H1 (cell line): ENCODE data around the gene EOLA1. TPM values are rescaled to one million over a fixed set of nuclear protein-coding genes. Genes with fewer than 3 reads are reported as not detected.
"Not testable (repeated sequence)": the region's sequence is repeated elsewhere in the genome, so short reads cannot be mapped to it uniquely, and the experiment has no call there.

Source experiments
- CTCF ChIA-PET: fragments of 300-600 bp; sonication (Branson Sonifier 250); formaldehyde crosslinking; loops from one replicate; lab custom pipeline; 2021; ENCODE audit not compliant: partially characterized antibody; lab: Charles Lee
- POLR2A ChIA-PET: fragments of 300-600 bp; sonication (Branson Sonifier 250); formaldehyde crosslinking; loops from one replicate; lab custom pipeline; 2021; ENCODE audit warnings: inconsistent platforms; ENCODE audit not compliant: partially characterized antibody; lab: Charles Lee
- DNase-seq, 2 experiments: peaks; one replicate each; pipeline versions ENCODE4 v3.0.0 to v3.0.0-alpha.2; 2010 to 2022; ENCODE audit warnings: low spot score in 2 of 2, low read depth in 1 of 2, mixed read lengths in 1 of 2
- FAIRE-seq: peaks from 2 replicates; lab custom pipeline; 2011; peaks lifted over from hg19 to GRCh38; lab: Jason Lieb, UNC
- H2AFZ ChIP-seq: 2 replicates; pipeline ENCODE4 v1.8.1; 2012; ENCODE audit warnings: low read length, inconsistent platforms
- H2AK5ac ChIP-seq: 2 replicates; pipeline ENCODE4 v1.6.1; 2013; ENCODE audit warnings: low read depth, low read length
- H2BK120ac ChIP-seq: replicated peaks from 2 replicates; pipeline ENCODE3; 2013; ENCODE audit warnings: low read depth, low read length, inconsistent platforms
- H2BK12ac ChIP-seq: 2 replicates; pipeline ENCODE4 v1.6.1; 2013; ENCODE audit warnings: low read depth, low read length
- H2BK15ac ChIP-seq: 2 replicates; pipeline ENCODE4 v1.6.1; 2013; ENCODE audit warnings: low read length
- H2BK20ac ChIP-seq: 2 replicates; pipeline ENCODE4 v1.6.1; 2013; ENCODE audit warnings: low read length
- H2BK5ac ChIP-seq: 2 replicates; pipeline ENCODE4 v1.6.1; 2013; ENCODE audit warnings: low read depth, low read length
- H3K14ac ChIP-seq: 2 replicates; pipeline ENCODE4 v1.6.1; 2013; ENCODE audit warnings: inconsistent platforms; ENCODE audit not compliant: insufficient read length
- H3K18ac ChIP-seq: 2 replicates; pipeline ENCODE4 v1.6.1; 2013; ENCODE audit warnings: low read length; ENCODE audit errors: extremely low read depth
- H3K23ac ChIP-seq: 2 replicates; pipeline ENCODE4 v1.6.1; 2013; ENCODE audit warnings: inconsistent platforms; ENCODE audit not compliant: insufficient read length
- H3K23me2 ChIP-seq: 2 replicates; pipeline ENCODE4 v1.6.1; 2013; ENCODE audit warnings: low read depth, low read length
- H3K27ac ChIP-seq: 2 replicates; pipeline ENCODE4 v1.6.1; 2011; ENCODE audit warnings: low read depth, low read length, inconsistent platforms
- H3K27me3 ChIP-seq, 4 experiments: replicated peaks in 1 of 4; 1 replicate in 1 of 4; 2 replicates in 3 of 4; pipeline versions ENCODE4 v1.6.1 to v1.8.1; 2011 to 2013; ENCODE audit warnings: low read length in 3 of 4, mild to moderate bottlenecking in 3 of 4, inconsistent platforms in 2 of 4, mixed read lengths in 2 of 4, moderate library complexity in 1 of 4; ENCODE audit not compliant: control insufficient read depth in 3 of 4, insufficient read depth in 3 of 4; ENCODE audit errors: extremely low read depth in 1 of 4
- H3K36me3 ChIP-seq, 4 experiments: 2 replicates each; pipeline versions ENCODE4 v1.6.1 to v1.8.1; 2011 to 2013; ENCODE audit warnings: mild to moderate bottlenecking in 4 of 4, low read length in 3 of 4, moderate library complexity in 2 of 4, control low read depth in 1 of 4, inconsistent platforms in 1 of 4; ENCODE audit not compliant: insufficient read depth in 4 of 4, control insufficient read depth in 2 of 4
- H3K4ac ChIP-seq: replicated peaks from 2 replicates; pipeline ENCODE3; 2013; ENCODE audit warnings: low read length, low read depth, mixed read lengths, inconsistent platforms; ENCODE audit not compliant: insufficient read length
- H3K4me1 ChIP-seq, 4 experiments: replicated peaks in 1 of 4; 1 replicate in 1 of 4; 2 replicates in 3 of 4; pipeline versions ENCODE4 v1.6.1 to v1.8.1; 2011 to 2013; ENCODE audit warnings: low read length in 3 of 4, inconsistent platforms in 2 of 4, mixed read lengths in 1 of 4; ENCODE audit not compliant: insufficient read depth in 4 of 4, control insufficient read depth in 3 of 4
- H3K4me2 ChIP-seq, 2 experiments: 2 replicates each; pipeline versions ENCODE4 v1.6.1 to v1.8.1; 2011 to 2013; ENCODE audit warnings: low read depth in 2 of 2, low read length in 2 of 2, control low read depth in 1 of 2, inconsistent platforms in 1 of 2, mild to moderate bottlenecking in 1 of 2; ENCODE audit not compliant: insufficient read depth in 1 of 2
- H3K4me3 ChIP-seq, 4 experiments: fragments of 200-600, 300-600 bp in 1 of 4; sonication (generic), shearing (Covaris generic), sonication (Bioruptor Twin) in 1 of 4; 2 replicates each; pipeline versions ENCODE4 v1.5.1 to v1.8.1; 2011 to 2016; ENCODE audit warnings: low read length in 4 of 4, low read depth in 3 of 4, control low read depth in 2 of 4, inconsistent platforms in 2 of 4, mild to moderate bottlenecking in 2 of 4, mixed read lengths in 1 of 4, moderate library complexity in 1 of 4; ENCODE audit not compliant: insufficient read depth in 2 of 4; ENCODE audit errors: extremely low read depth in 1 of 4
- H3K56ac ChIP-seq: replicated peaks from 2 replicates; pipeline ENCODE3; 2013; ENCODE audit warnings: low read depth, mild to moderate bottlenecking, mixed read lengths, low read length, inconsistent platforms; ENCODE audit not compliant: insufficient read length
- H3K79me1 ChIP-seq: 2 replicates; pipeline ENCODE4 v1.6.1; 2013; ENCODE audit warnings: low read depth, low read length, control low read depth
- H3K79me2 ChIP-seq, 2 experiments: 2 replicates each; pipeline versions ENCODE4 v1.6.1 to v1.8.1; 2012 to 2013; ENCODE audit warnings: low read length in 2 of 2, mild to moderate bottlenecking in 2 of 2, inconsistent platforms in 1 of 2; ENCODE audit not compliant: insufficient read depth in 2 of 2, control insufficient read depth in 1 of 2
- H3K9ac ChIP-seq, 4 experiments: replicated peaks in 1 of 4; 1 replicate in 1 of 4; 2 replicates in 3 of 4; pipeline versions ENCODE4 v1.6.1 to v1.8.1; 2011 to 2013; ENCODE audit warnings: low read depth in 3 of 4, low read length in 3 of 4, control low read depth in 2 of 4, mild to moderate bottlenecking in 2 of 4, moderate library complexity in 2 of 4, inconsistent platforms in 1 of 4; ENCODE audit errors: extremely low read depth in 1 of 4
- H3K9me3 ChIP-seq, 2 experiments: 2 replicates each; pipeline versions ENCODE4 v1.6.1 to v1.8.1; 2012 to 2013; ENCODE audit warnings: mild to moderate bottlenecking in 2 of 2, moderate library complexity in 2 of 2, control low read depth in 1 of 2, inconsistent platforms in 1 of 2, low read depth in 1 of 2, low read length in 1 of 2, mixed read lengths in 1 of 2; ENCODE audit not compliant: insufficient read depth in 2 of 2
- H4K20me1 ChIP-seq, 2 experiments: replicated peaks in 1 of 2; 2 replicates each; pipeline versions ENCODE3 to v1.8.1; 2011 to 2013; ENCODE audit warnings: inconsistent platforms in 2 of 2, low read length in 2 of 2, mild to moderate bottlenecking in 1 of 2; ENCODE audit not compliant: insufficient read depth in 2 of 2, control insufficient read depth in 1 of 2
- H4K5ac ChIP-seq: 2 replicates; pipeline ENCODE4 v1.6.1; 2013; ENCODE audit warnings: low read length, low read depth, mixed read lengths, inconsistent platforms; ENCODE audit not compliant: insufficient read length
- H4K8ac ChIP-seq: 2 replicates; pipeline ENCODE4 v1.8.0; 2013; ENCODE audit warnings: mild to moderate bottlenecking, moderate library complexity, low read length, inconsistent platforms; ENCODE audit not compliant: insufficient read depth; ENCODE audit errors: extremely low read depth
- H4K91ac ChIP-seq: replicated peaks from 2 replicates; pipeline ENCODE3; 2013; ENCODE audit warnings: low read length, mixed read lengths, inconsistent platforms; ENCODE audit not compliant: insufficient read length
- WGBS, 2 experiments: shearing (Covaris generic) in 1 of 2; methylation state at CpG; one replicate each; pipeline versions ENCODE4 v1.1.6 to v1.1.7; 2013 to 2015; ENCODE audit warnings: low lambda C conversion rate in 2 of 2, mixed read lengths in 2 of 2, inconsistent platforms in 1 of 2, low coverage in 1 of 2, missing lambda C conversion rate in 1 of 2; ENCODE audit not compliant: insufficient replicate concordance in 2 of 2, insufficient coverage in 1 of 2, insufficient read length in 1 of 2; ENCODE audit errors: extremely low coverage in 1 of 2, missing lambda C conversion rate in 1 of 2; 5-methylcytosine and 5-hydroxymethylcytosine counted together
- polyA plus RNA-seq, 7 experiments: library from polyadenylated mRNA; depleted of rRNA in 3 of 7; stranded (reverse) in 5 of 7; unstranded in 2 of 7; fragments of >200 nt in 5 of 7; fragments of 200-250 nt in 2 of 7; gene quantifications; 1 replicate in 5 of 7; 2 replicates in 1 of 7; 4 replicates in 1 of 7; pipeline versions ENCODE4 v1.2.1 to v1.2.3, GENCODE V29; 2011 to 2013; ENCODE audit warnings: missing spikeins in 2 of 7, mixed read lengths in 2 of 7
- total RNA-seq: library from RNA; stranded (reverse); fragmentation: NEBNext Ultra II Directional; extraction: Animal tissue kit (Norgen Biotek cat#: 25700); gene quantifications from 2 replicates; pipeline ENCODE4 v1.2.1, GENCODE V29; 2021

Gene EOLA1
- total and polyA plus RNA-seq, 2 of the 8 experiments (the other 6 are each of a cell fraction or from before 2014, with no cell fraction given): 5.4 to 7.6 TPM

- H2BK120ac ChIP-seq, H3K14ac ChIP-seq, H3K27me3 ChIP-seq, DNase-seq, H3K4me3 ChIP-seq, H3K56ac ChIP-seq, H3K23me2 ChIP-seq, H3K27ac ChIP-seq, H3K23ac ChIP-seq, H4K91ac ChIP-seq, H2BK20ac ChIP-seq, POLR2A ChIA-PET, H3K9me3 ChIP-seq, H3K4me2 ChIP-seq, H2BK15ac ChIP-seq, H3K79me1 ChIP-seq, FAIRE-seq, H2AFZ ChIP-seq, H2BK5ac ChIP-seq, H4K20me1 ChIP-seq, H2AK5ac ChIP-seq, H3K79me2 ChIP-seq, H3K4ac ChIP-seq, H3K36me3 ChIP-seq, H3K18ac ChIP-seq, H2BK12ac ChIP-seq, H3K9ac ChIP-seq, H4K8ac ChIP-seq, H3K4me1 ChIP-seq, H4K5ac ChIP-seq: not testable (repeated sequence)
- WGBS, 2 experiments: 92% methylated on average over 3 of the region's 3 CpGs; no CpG with 5 or more reads in 1 of the 2 experiments
- CTCF ChIA-PET: interaction anchor here (1.2 to 3.5 kb wide), 3 partner anchors 8 to 19 kb away, joined by 3 to 18 read pairs (median 3); no protein-coding TSS in a partner anchor
Observed at GRCh38 chrX:149520636-149521277, 20.1 kb upstream of the EOLA1 start.
